SKM-1 (cell line): ENCODE results near the gene POP7.
"Not testable (repeated sequence)": the region's sequence is repeated elsewhere in the genome, so short reads cannot be mapped to it uniquely, and the experiment has no call there.

ENCODE experiments used
- DNase-seq: peaks from one replicate; lab custom pipeline; 2025; ENCODE audit not compliant: unreplicated experiment; lab: John Stamatoyannopoulos, UW

POP7 gene

GRCh38 chr7:100705753-100706671, at the start of gene POP7:
POP7 (plus strand) TSS chr7:100706121; CDS start chr7:100706831, 710 bp downstream.
- peak; percentile 96 for DNase-seq

GRCh38 chr7:100662194-100662776, 43.6 kb upstream of the POP7 start:
- DNase-seq = not testable (repeated sequence)

GRCh38 chr7:100665168-100665726, 40.7 kb upstream of the POP7 start:
- no peak for DNase-seq

GRCh38 chr7:100667331-100668068, 38.4 kb upstream of the POP7 start:
- no peak for DNase-seq

- DNase-seq = no peak
Measured at GRCh38 chr7:100668069-100668449, 37.9 kb upstream of the POP7 start.

- not testable (repeated sequence) for DNase-seq
Measured at GRCh38 chr7:100669106-100669505, 36.8 kb upstream of the POP7 start.

- no peak for DNase-seq
Measured at GRCh38 chr7:100670074-100670473, 35.8 kb upstream of the POP7 start.

- DNase-seq = no peak
Measured at GRCh38 chr7:100671353-100672327, 34.3 kb upstream of the POP7 start.

GRCh38 chr7:100673302-100673941, 32.5 kb upstream of the POP7 start, which contains the start of gene GNB2:
GNB2 (plus strand) TSS chr7:100673740; CDS start chr7:100676266, 2,526 bp downstream.
- DNase-seq = peak; percentile 88

GRCh38 chr7:100673942-100674410, 31.9 kb upstream of the POP7 start:
- no peak for DNase-seq

GRCh38 chr7:100674411-100675104, 31.4 kb upstream of the POP7 start:
- DNase-seq = no peak

GRCh38 chr7:100675105-100675451, 30.8 kb upstream of the POP7 start:
- DNase-seq = no peak

- no peak for DNase-seq
Measured at GRCh38 chr7:100675581-100676350, 30.2 kb upstream of the POP7 start.

- DNase-seq = no peak
Measured at GRCh38 chr7:100676501-100677306, 29.2 kb upstream of the POP7 start.

GRCh38 chr7:100677308-100678267, 28.3 kb upstream of the POP7 start:
- no peak for DNase-seq

- DNase-seq = no peak
Measured at GRCh38 chr7:100678291-100678984, 27.5 kb upstream of the POP7 start.
